GM19372 (cell line): Measurements from ENCODE around the gene ADM2.
"Not testable (repeated sequence)": the region's sequence is repeated elsewhere in the genome, so short reads cannot be mapped to it uniquely, and the experiment has no call there.

Experiments
- ATAC-seq: cut with Tn5 transposase; IDR thresholded peaks from one replicate; pipeline ENCODE4 v1.9.1; 2021; ENCODE audit warnings: mild to moderate bottlenecking, low read depth, moderate library complexity; ENCODE audit not compliant: unreplicated experiment

ADM2 gene

DNA sequence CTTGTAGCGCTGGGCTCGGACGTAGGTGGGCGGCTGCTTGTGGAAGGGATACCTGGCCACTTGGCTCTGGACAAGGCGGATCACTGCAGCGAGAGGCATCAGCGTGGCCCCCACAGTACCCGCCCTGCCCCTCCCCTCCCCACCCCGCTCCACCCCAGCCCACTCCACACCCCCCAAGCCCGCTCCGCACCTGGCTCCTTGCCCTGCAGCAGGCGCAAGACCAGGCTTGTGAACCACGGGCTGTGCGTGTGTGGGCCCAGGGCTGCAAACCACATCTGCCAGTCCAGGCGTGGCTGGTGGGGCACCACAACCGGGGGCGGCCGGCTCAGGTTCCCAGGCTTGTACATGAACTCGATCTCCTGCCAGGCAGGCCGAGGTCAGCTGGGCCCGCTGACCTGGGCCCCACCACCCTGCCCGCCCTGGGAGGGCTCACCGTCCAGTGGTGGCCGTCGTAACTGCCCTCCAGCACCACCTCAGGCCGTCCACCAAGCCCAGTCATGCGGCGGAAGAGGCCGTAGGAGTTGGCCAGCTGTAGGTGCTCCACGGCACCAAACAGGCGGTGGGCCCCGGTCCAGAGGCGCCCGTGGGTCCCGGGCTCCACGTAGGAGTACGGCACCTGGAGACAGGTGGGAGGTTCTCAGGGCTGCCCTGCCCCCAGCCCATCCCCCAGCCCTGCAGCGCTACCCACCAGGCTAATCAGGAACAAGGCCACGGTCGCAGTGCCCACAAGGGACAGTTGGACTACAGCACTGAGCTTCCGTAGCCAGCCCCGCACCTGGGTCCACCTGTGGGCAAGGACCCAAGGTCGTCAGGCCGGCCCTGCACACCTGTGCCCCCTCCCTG lies 23.2 kb downstream of the ADM2 start:
- ATAC-seq: no peak

DNA sequence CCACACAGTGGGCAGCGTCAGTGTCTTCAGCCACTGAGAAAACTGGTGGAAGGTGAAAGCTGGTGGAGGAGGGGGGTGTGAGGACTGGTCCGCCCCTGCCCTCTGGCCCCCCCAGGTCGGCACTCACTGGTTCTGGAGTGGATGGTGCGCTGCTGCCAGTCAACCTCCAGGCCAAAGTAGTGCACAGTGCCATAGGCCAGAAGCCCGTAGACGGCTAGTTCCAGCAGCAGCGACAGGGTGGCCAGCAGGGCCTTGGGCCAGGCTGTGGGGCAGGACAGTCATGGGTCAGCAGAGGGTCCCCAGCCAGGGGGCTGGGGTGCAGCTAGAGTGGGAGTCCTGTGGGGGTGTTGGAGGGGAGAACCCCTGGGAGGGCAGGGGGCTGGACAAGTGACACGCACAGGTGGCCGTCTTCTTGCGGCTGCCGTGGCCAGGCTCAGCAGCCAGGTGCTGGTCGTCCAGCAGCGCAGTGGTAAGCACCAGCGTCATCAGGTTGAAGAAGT lies 24.0 kb downstream of the ADM2 start:
- ATAC-seq: no peak

DNA sequence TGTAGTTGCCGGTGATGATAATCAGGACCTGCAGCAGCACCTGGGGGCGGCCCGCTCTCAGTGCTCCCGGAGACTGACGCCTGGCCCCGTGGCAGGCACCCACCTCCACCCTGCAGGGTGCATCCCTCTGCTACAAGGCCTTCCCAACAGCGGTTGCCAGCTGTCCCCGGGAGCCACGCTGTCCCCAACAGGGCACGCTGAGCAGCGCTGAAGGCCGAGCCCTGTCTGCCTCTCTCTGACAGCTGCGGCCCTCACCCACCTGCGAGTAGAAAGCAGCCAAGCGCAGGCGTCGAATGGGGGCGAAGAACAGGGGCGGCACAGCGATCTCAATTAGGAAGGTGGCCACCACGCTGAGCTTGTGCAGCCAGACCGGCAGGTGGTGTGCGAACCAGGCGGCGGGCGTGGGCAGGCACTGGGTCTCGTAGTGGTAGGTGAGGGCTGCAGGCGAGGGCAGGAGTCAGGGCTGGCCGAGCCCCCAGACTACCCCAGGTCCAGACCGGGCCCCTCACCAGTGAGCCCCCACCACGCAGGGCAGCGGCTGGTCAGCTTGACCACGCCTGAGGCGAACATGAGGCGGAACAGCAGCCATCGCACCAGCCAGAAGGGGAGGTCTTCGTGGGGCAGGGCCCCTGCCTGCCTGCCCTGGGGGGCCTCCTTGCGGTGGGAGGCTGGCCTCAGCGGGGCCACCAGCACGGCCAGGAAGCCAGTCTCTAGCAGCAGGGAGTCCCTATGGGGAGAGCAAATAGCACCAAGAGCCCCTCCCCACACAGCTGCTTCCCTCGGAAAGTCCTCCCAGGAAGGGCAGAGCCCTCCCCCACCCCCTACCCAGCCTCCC lies 24.6 kb downstream of the ADM2 start:
- ATAC-seq: no peak

DNA sequence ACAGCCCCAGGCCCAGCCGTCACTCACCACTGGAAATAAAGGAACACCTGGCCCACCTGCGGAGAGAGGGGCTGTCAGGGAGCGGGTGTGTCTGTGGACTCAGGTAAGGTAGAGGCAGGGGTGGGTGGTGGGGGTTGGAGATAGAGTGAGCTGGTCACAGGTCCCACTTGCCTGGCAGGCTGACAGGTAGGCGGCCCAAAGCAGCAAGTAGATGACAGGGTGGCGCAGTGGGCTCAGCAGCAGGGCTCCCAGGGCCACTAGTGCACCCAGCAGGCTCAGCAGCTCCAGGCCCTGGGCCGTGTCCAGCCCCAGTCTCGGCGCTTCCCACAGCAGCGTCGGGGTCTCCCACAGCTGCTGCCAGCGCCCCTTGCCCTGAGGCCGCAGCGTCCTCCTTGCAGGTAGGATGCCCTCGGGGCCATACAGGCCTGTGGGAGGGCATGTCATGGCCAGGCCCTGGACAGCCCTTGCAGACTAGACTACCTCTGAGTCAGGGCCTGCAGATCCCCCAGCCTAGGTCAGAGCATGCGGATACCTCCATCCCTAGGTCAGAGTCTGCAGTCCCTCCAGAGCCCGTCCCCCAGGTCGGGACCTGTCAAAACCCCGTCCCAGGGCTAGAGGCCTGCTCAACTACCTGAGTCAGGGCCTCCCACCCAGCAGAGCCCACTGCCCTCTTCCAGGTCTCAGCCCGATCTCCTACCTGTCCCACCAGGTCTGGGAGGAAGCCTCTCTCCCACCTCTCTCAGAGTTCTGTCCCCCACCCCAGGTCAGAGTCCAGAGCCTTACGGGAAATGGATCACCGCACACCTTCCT lies 25.5 kb downstream of the ADM2 start:
- ATAC-seq: no peak

DNA sequence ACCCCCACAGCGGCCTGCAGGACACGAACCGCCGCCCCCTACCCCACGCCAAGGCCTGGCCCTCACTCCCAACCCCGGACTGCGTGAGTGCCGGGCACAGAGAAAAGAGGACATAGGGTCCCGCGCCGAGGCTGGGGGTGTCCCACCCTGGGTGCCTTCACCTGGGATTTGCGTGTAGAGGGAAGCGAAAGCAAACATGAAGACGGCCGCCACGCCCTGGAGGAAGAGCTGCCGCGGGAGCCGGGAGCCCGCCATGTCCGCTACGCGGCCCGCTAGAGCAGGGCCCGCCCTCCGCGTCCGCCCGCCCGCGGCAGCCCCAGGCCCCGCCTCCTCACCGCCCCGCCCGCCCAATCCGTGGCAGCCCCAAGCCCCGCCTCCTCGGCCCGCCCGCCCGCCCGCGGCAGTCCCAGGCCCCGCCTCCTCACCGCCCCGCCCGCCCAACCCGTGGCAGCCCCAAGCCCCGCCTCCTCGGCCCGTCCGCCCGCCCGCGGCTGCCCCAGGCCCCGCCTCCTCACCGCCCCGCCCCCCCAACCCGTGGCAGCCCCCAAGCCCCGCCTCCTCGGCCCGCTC lies 26.2 kb downstream of the ADM2 start, which contains the start of gene LMF2:
TSS of gene LMF2 (minus strand) at position 282 of the 570 bp plus-strand sequence. CDS start at position 255, 27 bp downstream.
- peak; percentile 57 for ATAC-seq

DNA sequence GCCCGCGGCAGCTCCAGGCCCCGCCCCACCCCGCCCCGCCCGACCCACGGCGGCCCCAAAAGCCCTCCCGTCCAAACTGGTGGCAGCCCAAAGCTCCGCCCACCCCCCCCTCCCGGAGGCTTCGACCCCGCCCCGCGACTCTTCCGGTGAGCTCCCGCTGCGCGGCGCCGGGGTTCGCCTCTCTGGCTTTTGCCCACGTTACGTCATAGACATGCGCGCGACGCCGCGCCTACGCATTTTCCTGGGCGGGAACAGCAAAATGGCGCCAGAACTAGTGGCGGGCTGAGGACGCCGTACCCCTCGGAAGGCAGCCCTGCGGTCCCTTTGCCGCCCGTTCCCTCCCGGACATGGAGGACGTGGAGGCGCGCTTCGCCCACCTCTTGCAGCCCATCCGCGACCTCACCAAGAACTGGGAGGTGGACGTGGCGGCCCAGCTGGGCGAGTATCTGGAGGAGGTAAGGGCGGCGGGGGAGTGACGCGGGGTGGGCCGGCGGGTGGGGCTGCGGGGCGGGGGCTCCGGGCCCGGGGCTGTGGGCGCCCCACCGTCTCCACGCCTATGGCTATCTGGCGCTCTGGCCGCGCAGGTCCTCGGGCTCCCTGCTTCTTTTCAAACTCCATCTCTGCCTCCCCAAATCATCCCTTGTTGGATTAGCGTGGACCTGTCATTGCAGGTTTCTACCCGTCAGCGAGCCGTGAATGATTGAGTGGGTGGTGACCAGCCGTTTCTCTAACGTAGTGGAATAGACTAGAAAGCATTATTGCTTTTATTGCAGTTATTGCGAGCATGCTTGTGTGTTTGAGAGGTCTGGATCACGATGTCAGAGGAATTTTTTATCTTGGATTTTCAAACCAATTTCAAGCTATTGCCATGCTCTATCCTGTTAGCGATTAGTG lies 26.9 kb downstream of the ADM2 start, which contains the start of gene NCAPH2:
TSS of gene NCAPH2 (plus strand) at position 234 of the 894 bp plus-strand sequence. CDS start at position 348, 114 bp downstream.
- peak; percentile 84 for ATAC-seq

DNA sequence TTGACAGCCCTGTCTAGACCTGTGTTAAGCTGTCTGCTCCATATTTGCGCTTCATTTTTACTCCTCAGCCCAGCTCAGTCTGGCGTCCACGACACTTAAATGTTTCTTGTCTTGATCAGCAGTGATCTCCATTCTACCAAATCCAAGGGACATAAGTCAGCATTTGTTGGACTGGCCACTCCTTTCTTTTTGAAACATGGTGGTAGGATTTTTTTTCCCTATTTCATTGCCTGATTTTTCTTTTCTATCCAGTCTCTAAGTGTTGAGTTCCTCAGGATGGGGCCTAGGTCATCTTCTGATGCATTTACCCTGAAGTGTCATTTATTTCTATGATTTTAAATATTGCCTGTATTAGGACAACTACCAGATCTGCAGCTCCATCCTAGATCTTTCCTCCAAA lies 27.6 kb downstream of the ADM2 start:
- ATAC-seq: no peak

DNA sequence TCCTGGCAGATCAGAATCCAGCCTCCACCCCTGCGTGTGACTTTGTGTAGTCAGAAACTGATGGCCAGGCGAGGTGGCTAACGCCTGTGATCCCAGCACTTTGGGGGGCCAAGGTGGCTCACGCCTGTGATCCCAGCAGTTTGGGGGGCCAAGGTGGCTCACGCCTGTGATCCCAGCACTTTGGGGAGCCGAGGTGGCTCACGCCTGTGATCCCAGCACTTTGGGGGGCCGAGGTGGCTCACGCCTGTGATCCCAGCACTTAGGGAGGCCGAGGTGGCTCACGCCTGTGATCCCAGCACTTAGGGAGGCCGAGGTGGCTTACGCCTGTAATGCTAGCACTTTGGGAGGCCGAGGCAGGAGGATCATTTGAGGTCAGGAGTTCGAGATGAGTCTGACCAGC lies 31.8 kb downstream of the ADM2 start:
- ATAC-seq: no peak

DNA sequence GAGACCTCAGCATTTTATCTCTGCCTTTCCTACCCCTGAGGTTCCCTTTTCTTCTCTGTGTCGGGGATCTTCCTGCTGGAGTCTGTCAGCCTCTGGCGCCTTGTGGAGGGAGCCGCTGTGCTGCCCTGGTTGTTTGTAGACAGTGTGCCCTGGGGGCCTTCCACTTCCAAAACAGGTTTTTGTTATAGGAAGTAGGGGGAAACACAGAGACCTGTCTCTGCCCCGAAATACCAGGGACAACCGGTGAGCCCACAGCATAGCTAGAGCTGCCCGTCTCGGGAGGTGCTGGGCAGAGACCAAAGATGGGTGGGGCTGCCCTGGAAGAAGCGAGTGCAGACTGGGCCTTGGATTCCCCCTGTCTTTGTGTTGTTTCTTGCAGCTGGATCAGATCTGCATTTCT lies 34.7 kb downstream of the ADM2 start:
- ATAC-seq: no peak

DNA sequence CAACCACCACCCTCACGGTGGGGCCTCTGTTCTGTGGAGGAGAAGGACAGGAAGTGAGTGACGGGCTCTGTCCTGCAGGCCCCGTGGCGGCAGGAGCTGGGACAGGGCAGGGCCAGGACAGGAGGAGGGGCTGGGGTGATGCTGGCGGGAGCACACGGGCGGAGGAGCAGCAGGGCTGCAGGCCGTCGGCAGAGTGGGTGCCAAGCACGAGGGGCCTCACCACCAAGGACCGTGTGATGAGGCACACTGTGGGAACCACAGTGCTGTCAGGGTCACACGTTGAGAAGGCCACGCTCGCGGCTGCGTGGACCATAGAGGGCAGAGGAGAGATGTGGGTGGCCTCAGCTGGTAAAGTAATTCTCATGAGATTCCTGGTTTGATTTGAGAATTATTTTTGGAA lies 35.5 kb downstream of the ADM2 start:
- ATAC-seq: no peak

DNA sequence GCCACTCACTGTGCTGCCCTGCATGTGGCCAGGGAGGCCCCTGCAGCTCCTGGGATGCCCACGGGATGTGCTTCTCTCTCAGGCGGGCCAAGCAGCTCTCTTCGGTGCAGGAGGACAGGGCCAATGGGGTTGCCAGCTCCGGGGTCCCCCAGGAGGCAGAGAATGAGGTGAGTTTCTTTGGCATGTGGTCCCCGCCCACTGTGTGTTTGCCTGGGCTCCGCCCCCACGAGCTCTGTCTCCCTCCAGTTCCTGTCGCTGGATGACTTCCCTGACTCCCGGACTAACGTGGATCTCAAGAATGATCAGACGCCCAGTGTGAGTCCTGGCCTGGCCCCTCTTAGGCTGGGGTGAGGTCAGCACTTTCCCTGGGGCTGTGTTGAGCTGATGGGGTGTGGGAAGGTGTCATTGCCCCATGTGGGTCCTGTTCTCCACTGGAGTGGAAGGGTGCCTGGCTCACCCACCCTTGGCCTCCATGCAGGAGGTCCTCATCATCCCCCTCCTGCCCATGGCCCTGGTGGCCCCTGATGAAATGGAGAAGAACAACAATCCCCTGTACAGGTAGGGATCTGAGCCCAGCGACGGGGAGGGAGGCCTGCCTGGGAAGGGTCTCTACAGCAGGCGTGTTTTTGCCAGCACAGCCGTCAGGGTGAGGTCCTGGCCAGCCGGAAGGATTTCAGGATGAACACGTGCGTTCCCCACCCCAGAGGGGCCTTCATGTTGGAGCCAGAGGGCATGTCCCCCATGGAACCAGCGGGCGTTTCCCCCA lies 36.3 kb downstream of the ADM2 start:
- no peak for ATAC-seq

DNA sequence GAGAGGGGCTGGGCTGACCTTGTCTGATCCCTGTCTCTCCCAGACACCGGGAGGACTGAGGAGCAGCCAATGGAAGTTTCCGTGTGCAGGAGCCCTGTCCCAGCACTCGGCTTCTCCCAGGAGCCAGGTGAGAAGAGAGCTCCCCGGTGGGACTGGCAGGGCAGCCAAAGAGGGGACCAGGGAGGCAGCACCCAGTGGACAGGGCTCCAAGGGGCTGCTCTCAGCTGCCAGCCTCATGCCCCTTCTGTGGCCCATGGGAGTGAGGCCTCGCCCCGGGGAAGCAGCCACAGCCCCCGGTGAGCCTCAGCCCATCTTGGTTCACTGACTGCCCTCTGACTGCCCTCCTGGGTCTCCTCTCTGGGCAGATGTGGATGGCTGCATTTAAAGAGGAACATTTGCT lies 37.3 kb downstream of the ADM2 start:
- no peak for ATAC-seq

DNA sequence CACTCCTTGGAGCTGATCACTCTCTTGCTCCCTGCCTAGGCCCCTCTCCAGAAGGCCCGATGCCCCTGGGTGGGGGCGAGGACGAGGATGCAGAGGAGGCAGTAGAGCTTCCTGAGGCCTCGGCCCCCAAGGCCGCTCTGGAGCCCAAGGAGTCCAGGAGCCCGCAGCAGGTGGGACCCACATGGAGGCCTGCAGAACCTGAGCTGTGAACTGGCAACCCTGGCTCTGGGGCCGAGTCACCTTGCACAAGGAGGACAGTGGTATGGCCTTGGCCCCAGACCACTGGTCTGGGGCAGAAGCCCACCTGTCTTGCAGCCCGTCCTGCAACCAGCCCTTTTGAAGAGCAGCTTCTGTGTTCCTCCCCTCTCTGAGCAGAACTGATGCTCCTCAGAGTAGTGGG lies 37.8 kb downstream of the ADM2 start:
- ATAC-seq: no peak

DNA sequence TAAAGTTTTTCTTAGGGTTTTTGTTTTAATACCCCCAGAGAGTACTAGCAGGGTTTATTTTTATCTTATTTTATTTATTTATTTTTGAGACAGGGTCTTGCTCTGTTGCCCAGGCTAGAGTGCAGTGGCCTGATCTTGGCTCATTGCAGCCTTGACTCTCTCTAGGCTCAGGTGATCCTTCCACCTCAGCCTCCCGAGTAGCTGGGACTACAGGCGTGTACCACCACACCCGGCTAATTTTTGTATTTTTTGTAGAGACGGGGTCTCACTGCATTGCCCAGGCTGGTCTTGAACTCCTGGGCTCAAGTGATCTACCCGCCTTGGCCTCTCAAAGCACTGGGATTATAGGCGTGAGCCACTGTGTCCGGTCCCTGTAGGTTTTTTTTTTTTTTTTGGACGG lies 38.8 kb downstream of the ADM2 start:
- not testable (repeated sequence) for ATAC-seq

DNA sequence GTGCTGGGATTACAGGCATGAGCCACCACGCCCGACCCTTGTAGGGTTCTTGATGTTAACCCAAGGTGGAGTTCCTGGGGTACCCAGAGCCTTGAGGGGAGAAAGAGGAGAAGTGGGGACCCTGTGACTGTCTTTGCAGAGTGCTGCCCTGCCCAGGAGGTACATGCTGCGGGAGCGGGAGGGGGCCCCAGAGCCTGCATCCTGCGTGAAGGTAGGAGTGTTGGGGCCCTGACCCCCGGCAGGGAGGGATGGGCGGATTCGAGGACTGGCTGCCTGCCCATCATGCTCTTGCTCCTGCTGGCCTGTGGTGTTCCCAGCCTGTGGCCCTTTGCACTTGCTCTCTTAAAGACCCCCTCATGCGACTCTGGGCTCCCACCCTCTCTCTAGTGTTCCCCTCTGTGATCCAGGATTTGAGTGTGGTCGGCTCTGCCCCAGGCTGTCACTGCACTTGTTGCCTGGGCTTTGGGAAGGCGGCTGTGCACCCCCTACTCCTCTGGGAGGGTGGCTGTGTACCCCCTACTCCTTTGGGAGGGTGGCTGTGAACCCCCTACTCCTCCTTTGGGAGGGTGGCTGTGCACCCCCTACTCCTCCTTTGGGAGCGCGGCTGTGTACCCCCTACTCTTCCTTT lies 39.6 kb downstream of the ADM2 start:
- no peak for ATAC-seq

DNA sequence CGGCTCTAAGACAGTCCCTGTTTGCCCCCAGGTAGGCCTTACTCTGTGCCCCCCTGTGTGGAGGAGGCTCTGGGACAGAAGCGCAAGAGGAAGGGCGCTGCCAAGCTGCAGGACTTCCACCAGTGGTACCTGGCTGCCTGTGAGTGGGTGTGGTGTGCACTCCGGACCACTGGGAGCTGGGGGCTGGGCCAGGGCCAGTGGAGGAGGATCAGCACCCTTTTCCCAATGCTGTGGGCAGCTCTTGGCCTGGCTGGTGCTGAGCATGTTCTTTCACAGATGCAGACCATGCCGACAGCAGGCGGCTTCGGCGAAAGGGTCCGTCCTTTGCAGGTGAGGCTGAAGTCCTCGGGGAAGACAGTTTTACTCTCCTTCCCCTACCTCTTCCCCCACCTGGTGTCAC lies 40.4 kb downstream of the ADM2 start:
- ATAC-seq: no peak

DNA sequence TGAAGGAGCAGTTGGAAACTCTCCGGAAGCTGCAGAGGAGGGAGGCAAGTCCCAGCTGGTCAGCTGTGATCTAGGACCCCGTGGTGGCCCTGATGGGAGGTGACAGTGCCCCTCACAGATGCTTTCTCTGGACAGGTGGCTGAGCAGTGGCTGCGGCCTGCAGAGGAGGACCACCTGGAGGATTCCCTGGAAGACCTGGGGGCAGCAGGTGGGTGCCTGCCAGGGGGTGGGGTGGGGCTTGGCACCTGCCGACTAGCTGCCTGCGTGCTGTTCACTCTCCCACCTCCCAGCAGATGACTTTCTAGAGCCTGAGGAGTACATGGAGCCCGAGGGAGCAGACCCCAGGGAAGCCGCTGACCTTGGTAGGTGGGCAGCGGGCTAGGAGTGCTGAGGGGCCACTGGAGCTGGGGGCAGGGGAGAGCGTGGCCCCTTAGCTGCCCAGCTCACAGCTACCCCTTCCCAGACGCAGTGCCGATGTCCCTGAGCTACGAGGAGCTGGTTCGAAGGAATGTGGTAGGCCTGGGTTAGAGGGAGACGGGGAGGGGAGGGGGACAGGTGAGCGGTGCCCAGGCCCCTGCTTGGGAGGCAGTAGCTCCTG lies 41.0 kb downstream of the ADM2 start:
- ATAC-seq: no peak
